Fibroblast of lung (primary cell): ENCODE results near the gene OR51G2. TPM values are rescaled to one million over a fixed set of nuclear protein-coding genes. Genes with fewer than 3 reads are reported as not detected.
A peak's percentile ranks its signal among the peaks of the same experiment; 100 is the strongest.

Experiments used
- DNase-seq, 2 donors: peaks; one replicate each; pipeline versions ENCODE4 v3.0.0 to v3.0.0-alpha.2; 2010; ENCODE audit warnings: low read depth in 2 of 2
- H2AFZ ChIP-seq: 2 replicates; pipeline ENCODE4 v1.5.1; 2012; ENCODE audit warnings: low read length, control low read depth, inconsistent platforms
- H3K27ac ChIP-seq: 2 replicates; pipeline ENCODE4 v1.5.1; 2011; ENCODE audit warnings: low read length, control low read depth; ENCODE audit not compliant: insufficient read depth
- H3K27me3 ChIP-seq: 2 replicates; pipeline ENCODE4 v1.5.1; 2011; ENCODE audit warnings: mild to moderate bottlenecking, low read length; ENCODE audit not compliant: control insufficient read depth, insufficient read depth
- H3K36me3 ChIP-seq: 2 replicates; pipeline ENCODE4 v1.5.1; 2011; ENCODE audit warnings: low read length; ENCODE audit not compliant: control insufficient read depth, insufficient read depth
- H3K4me1 ChIP-seq: 2 replicates; pipeline ENCODE4 v1.5.1; 2011; ENCODE audit warnings: low read length; ENCODE audit not compliant: control insufficient read depth, insufficient read depth; ENCODE audit errors: extremely low read depth
- H3K4me2 ChIP-seq: 2 replicates; pipeline ENCODE4 v1.5.1; 2011; ENCODE audit warnings: low read length, control low read depth; ENCODE audit not compliant: insufficient read depth; ENCODE audit errors: extremely low read depth
- H3K4me3 ChIP-seq, 4 experiments: fragments of 200-600 bp in 1 of 4; sonication (generic) in 1 of 4; replicated peaks in 1 of 4; 2 replicates each; pipeline ENCODE4 v1.5.1; 2011 to 2016; ENCODE audit warnings: low read length in 4 of 4, low read depth in 3 of 4, mild to moderate bottlenecking in 3 of 4, control low read depth in 2 of 4, inconsistent platforms in 1 of 4, mixed read lengths in 1 of 4; ENCODE audit not compliant: insufficient read depth in 1 of 4; ENCODE audit errors: control extremely low read depth in 1 of 4
- H3K79me2 ChIP-seq: 2 replicates; pipeline ENCODE4 v1.5.1; 2012; ENCODE audit warnings: mild to moderate bottlenecking, low read length, inconsistent platforms; ENCODE audit not compliant: control insufficient read depth, insufficient read depth
- H3K9ac ChIP-seq: 2 replicates; pipeline ENCODE4 v1.5.1; 2011; ENCODE audit warnings: mild to moderate bottlenecking, low read length, control low read depth; ENCODE audit not compliant: insufficient read depth
- H3K9me3 ChIP-seq: 2 replicates; pipeline ENCODE4 v1.5.1; 2012; ENCODE audit warnings: low read depth, low read length; ENCODE audit not compliant: control insufficient read depth, insufficient read depth
- H4K20me1 ChIP-seq: 2 replicates; pipeline ENCODE4 v1.5.1; 2011; ENCODE audit warnings: low read length; ENCODE audit not compliant: control insufficient read depth, insufficient read depth; ENCODE audit errors: extremely low read depth
- EZH2 ChIP-seq: IDR thresholded peaks from 2 replicates; pipeline ENCODE4 v1.5.1; 2012; ENCODE audit warnings: low read length, control low read depth, mild to moderate bottlenecking; ENCODE audit errors: missing control alignments
- polyA plus RNA-seq, 2 donors: library from polyadenylated mRNA; depleted of rRNA in 1 of 2; stranded (reverse) in 1 of 2; unstranded in 1 of 2; fragments of >200 nt; gene quantifications; 2 replicates each; pipeline ENCODE4 v1.2.1, GENCODE V29; 2011 to 2012; ENCODE audit warnings: missing spikeins in 1 of 2
- total RNA-seq: library from RNA; depleted of rRNA; stranded (reverse); fragments of >200 nt; gene quantifications from 2 replicates; pipeline ENCODE4 v1.2.1, GENCODE V29; 2014
- TF ChIP-seq, protein P1 (sequence below), 2 donors: IDR thresholded peaks in 1 of 2; conservative IDR thresholded peaks in 1 of 2; 1 replicate in 1 of 2; 2 replicates in 1 of 2; pipeline ENCODE4 v1.5.1; 2011 to 2012; ENCODE audit warnings: low read length in 2 of 2, control low read depth in 1 of 2, inconsistent platforms in 1 of 2, low read depth in 1 of 2, mild to moderate bottlenecking in 1 of 2

Gene OR51G2
- total and polyA plus RNA-seq, 2 donors (not counting 1 experiment from before 2014, with no cell fraction given), result not detected

DNA sequence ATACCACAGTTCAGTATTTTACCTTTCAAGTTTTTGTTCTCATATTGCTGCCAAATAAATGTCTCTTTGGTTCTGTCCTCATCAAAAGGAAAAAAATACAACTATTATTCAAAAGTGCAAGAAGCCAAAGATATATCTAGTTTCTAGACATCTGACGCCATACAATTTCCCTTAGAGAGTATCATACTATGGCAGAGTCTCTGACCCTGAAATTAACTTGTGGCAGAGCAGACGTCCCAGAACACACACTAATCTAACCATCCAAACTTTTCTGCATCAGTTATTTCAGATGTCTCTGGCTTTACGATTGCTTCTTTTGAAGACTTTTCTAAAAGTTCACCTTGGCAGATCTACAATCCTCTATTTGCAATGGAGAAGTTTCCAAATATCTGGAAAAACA, 34.8 kb downstream of the OR51G2 start:
- Histone ChIP-seq H3K36me3 (no peaks in the 10 kb centered on the region), H3K27ac (no peak overlapping the region), H3K79me2 (no peaks in the 10 kb centered on the region), H3K9ac (no peak overlapping the region), H3K9me3 (no peaks in the 10 kb centered on the region), H4K20me1 (no peaks in the 10 kb centered on the region), H3K4me2 (no peak overlapping the region), H3K4me1 (no peaks in the 10 kb centered on the region), H2AFZ (no peak overlapping the region), H3K27me3 (no peaks in the 10 kb centered on the region), H3K4me3 (no peak overlapping the region)
- DNase-seq, result peak in 1 of 2 donors; percentile 49
- no peak for TF ChIP-seq EZH2
- TF ChIP-seq, protein P1, sequence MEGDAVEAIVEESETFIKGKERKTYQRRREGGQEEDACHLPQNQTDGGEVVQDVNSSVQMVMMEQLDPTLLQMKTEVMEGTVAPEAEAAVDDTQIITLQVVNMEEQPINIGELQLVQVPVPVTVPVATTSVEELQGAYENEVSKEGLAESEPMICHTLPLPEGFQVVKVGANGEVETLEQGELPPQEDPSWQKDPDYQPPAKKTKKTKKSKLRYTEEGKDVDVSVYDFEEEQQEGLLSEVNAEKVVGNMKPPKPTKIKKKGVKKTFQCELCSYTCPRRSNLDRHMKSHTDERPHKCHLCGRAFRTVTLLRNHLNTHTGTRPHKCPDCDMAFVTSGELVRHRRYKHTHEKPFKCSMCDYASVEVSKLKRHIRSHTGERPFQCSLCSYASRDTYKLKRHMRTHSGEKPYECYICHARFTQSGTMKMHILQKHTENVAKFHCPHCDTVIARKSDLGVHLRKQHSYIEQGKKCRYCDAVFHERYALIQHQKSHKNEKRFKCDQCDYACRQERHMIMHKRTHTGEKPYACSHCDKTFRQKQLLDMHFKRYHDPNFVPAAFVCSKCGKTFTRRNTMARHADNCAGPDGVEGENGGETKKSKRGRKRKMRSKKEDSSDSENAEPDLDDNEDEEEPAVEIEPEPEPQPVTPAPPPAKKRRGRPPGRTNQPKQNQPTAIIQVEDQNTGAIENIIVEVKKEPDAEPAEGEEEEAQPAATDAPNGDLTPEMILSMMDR (conservative IDR thresholded peaks at IDR 0.05 in 1 of 2, IDR thresholded peaks at IDR 0.05 in 1 of 2; ENCODE audit: low read depth in 1 of 2, low read length in 2 of 2), result no peak

DNA sequence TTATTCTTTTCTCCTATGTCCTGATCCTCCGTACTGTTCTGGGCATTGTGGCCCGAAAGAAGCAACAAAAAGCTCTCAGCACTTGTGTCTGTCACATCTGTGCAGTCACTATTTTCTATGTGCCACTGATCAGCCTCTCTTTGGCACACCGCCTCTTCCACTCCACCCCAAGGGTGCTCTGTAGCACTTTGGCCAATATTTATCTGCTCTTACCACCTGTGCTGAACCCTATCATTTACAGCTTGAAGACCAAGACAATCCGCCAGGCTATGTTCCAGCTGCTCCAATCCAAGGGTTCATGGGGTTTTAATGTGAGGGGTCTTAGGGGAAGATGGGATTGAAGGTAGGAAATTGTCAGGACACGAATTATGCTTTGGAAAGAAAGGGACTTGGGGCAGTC, 36.6 kb downstream of the OR51G2 start:
- Histone ChIP-seq H3K4me2 (no peak overlapping the region), H3K36me3 (no peaks in the 10 kb centered on the region), H3K9ac (no peak overlapping the region), H3K27me3 (no peaks in the 10 kb centered on the region), H3K4me3 (no peak overlapping the region), H4K20me1 (no peaks in the 10 kb centered on the region), H3K79me2 (no peaks in the 10 kb centered on the region), H3K9me3 (no peaks in the 10 kb centered on the region), H3K4me1 (no peaks in the 10 kb centered on the region), H3K27ac (no peak overlapping the region), H2AFZ (no peak overlapping the region)
- TF ChIP-seq, protein P1 (conservative IDR thresholded peaks at IDR 0.05 in 1 of 2, IDR thresholded peaks at IDR 0.05 in 1 of 2; ENCODE audit: low read depth in 1 of 2, low read length in 2 of 2), result no peak
- no peak for DNase-seq

GRCh38 chr11:4881860-4882500, 37.2 kb downstream of the OR51G2 start, which contains the start of gene OR51T1:
Gene OR51T1, plus strand, starts transcription at chr11:4881900. Its CDS starts 0 bp downstream, at chr11:4881900.
- TF ChIP-seq, protein P1 (conservative IDR thresholded peaks at IDR 0.05 in 1 of 2, IDR thresholded peaks at IDR 0.05 in 1 of 2; ENCODE audit: low read depth in 1 of 2, low read length in 2 of 2), result no peak
- TF ChIP-seq EZH2, result no peak
- no peaks in the 10 kb centered on the region for H3K79me2 ChIP-seq
- H3K9me3 ChIP-seq, result no peaks in the 10 kb centered on the region
- H3K4me2 ChIP-seq, result no peak within 1 kb of the TSS
- H3K4me3 ChIP-seq, result no peak within 1 kb of the TSS
- no peaks in the 10 kb centered on the region for H3K27me3 ChIP-seq
- H2AFZ ChIP-seq, result no peak within 1 kb of the TSS
- no peaks in the 10 kb centered on the region for H4K20me1 ChIP-seq
- H3K36me3 ChIP-seq, result no peaks in the 10 kb centered on the region
- no peak within 1 kb of the TSS for H3K9ac ChIP-seq
- H3K4me1 ChIP-seq, result no peaks in the 10 kb centered on the region
- peak; percentile 8 to 29 for DNase-seq
- H3K27ac ChIP-seq, result no peak within 1 kb of the TSS
